Heart right ventricle (tissue), 16 donors: ENCODE data around the gene MRE11. TPM values are rescaled to one million over a fixed set of nuclear protein-coding genes. Genes with fewer than 3 reads are reported as not detected.

Experiments
- ATAC-seq, 8 donors: fragments of 200-7000 bp; cut with Tn5 transposase; one replicate each; pipeline ENCODE4 v1.9.1; 2020; ENCODE audit warnings: mild to moderate bottlenecking in 8 of 8, moderate library complexity in 8 of 8, moderate number of reproducible peaks in 1 of 8
- DNase-seq, 2 donors: peaks; one replicate each; pipeline ENCODE4 v3.0.0-alpha.2; 2020
- H3K27ac ChIP-seq, 10 donors: fragments of 200-600 bp; sonication (generic) in 2 of 10; one replicate each; pipeline versions ENCODE4 v1.5.0 to v1.8.0; 2020 to 2022; ENCODE audit warnings: mild to moderate bottlenecking in 3 of 10
- H3K27me3 ChIP-seq, 7 donors: fragments of 200-600 bp; one replicate each; pipeline ENCODE4 v1.8.0; 2021 to 2022; ENCODE audit warnings: mild to moderate bottlenecking in 2 of 7
- H3K36me3 ChIP-seq, 9 donors: fragments of 200-600 bp; sonication (generic) in 1 of 9; one replicate each; pipeline versions ENCODE4 v1.5.0 to v1.8.0; 2020 to 2022; ENCODE audit warnings: mild to moderate bottlenecking in 2 of 9
- H3K4me1 ChIP-seq, 9 donors: fragments of 200-600 bp; sonication (generic) in 1 of 9; one replicate each; pipeline versions ENCODE4 v1.5.0 to v1.8.0; 2020 to 2022; ENCODE audit warnings: mild to moderate bottlenecking in 4 of 9
- H3K4me3 ChIP-seq, 10 donors: fragments of 200-600 bp; sonication (generic) in 2 of 10; one replicate each; pipeline versions ENCODE4 v1.5.0 to v1.8.0; 2020 to 2022; ENCODE audit warnings: mild to moderate bottlenecking in 7 of 10, moderate library complexity in 2 of 10
- H3K9me3 ChIP-seq, 11 donors: fragments of 200-600 bp in 10 of 11; sonication (generic) in 2 of 11; one replicate each; pipeline versions ENCODE4 v1.5.0 to v1.8.0; 2013 to 2022; ENCODE audit warnings: mild to moderate bottlenecking in 2 of 11, control low read depth in 1 of 11, moderate library complexity in 1 of 11
- CTCF ChIP-seq, 9 donors: fragments of 200-600 bp; sonication (generic) in 2 of 9; IDR thresholded peaks; one replicate each; pipeline versions ENCODE4 v1.5.0 to v1.8.0; 2021 to 2022; ENCODE audit warnings: antibody characterized with exemption in 9 of 9, mild to moderate bottlenecking in 5 of 9, moderate library complexity in 1 of 9
- WGBS, 2 donors: extraction: QIAGEN DNeasy Blood & Tissue Kit; methylation state at CpG; one replicate each; pipeline ENCODE4 v1.1.7; 2013; ENCODE audit warnings: inconsistent platforms in 1 of 2; 5-methylcytosine and 5-hydroxymethylcytosine counted together
- intact Hi-C, 10 donors: fragments of 100-400 bp; cut with DNase I; formaldehyde crosslinking; loops; one replicate each; pipeline versions ENCODE4 v1.11.1 to v1.14.2; 2022
- polyA plus RNA-seq, 2 donors: library from polyadenylated mRNA; stranded (reverse); fragments of 200-250 nt; gene quantifications; one replicate each; pipeline ENCODE4 v1.2.3, GENCODE V29; 2013
- total RNA-seq, 10 donors: library from RNA; stranded (reverse); fragmentation: NEBNext Ultra II Directional in 3 of 10; extraction: Animal tissue kit (Norgen Biotek cat#: 25700) in 3 of 10; gene quantifications; one replicate each; pipeline versions ENCODE4 v1.2.1 to v1.2.4, GENCODE V29; 2021 to 2023
- donor health status: Arrhythmogenic right ventricular cardiomyopathy.
- donor health status: ischemic (EF 13 %, LVEDD 7.1; RV severe dilation, severe dysfunction).
- donor health status: healthy with polysubstance abuse.
- donor health status: DM: no; HTN: yes; CAD: no.
- donor health status: DM: no; HTN: no; CAD: no.
- donor health status: ischemic (EF 25% LVEDD 6.9; RV normal size, moderate dysfunction).
- donor health status: ischemic (EF 25% LVEDD 5.7; RV mildly dilated, moderate dysfunction).
- donor health status: healthy.
- donor health status: DM: yes; HTN: yes; CAD: no.
- donor health status: Ischemic cardiomyopathy.
- donor health status: ischemic (EF 35%, LVEDD 5.7; RV mildly dilated, moderate dysfunction).
- donor health status: nonischemic (EF 11% LVEDD 7.7; RV severe dilation, severe dysfunction).
- donor health status: DM: yes; HTN: yes; CAD: no.
- donor health status: PGD.
- donor health status: ischemic (EF 29% LVEDD 5.4; RV normal size, mild dysfunction).
- donor health status: nonischemic (EF 23%, LVEDD 6.1; RV moderate dilation, normal function).

The MRE11 gene
- total and polyA plus RNA-seq, 12 donors, result 3.3 to 11.2 (median 7.9) TPM

GRCh38 chr11:94486068-94486467, 7.6 kb downstream of the MRE11 start:
- Histone ChIP-seq H3K36me3 (peaks cover 0 to 97% (median 26%) of the 10 kb centered on the region in 9 donors), H3K27me3 (no peaks in the 10 kb centered on the region), H3K4me3 (no peak overlapping the region), H3K27ac (no peak overlapping the region), H3K4me1 (no peaks in the 10 kb centered on the region), H3K9me3 (no peaks in the 10 kb centered on the region)
- intact Hi-C loops, result no loop called here
- no peak for TF ChIP-seq CTCF (IDR thresholded peaks at IDR 0.05)
- DNase-seq, result no peak
- ATAC-seq, result no peak
- 88 to 93% methylated on average over 1 of the region's 1 CpG for WGBS, 2 donors

- no peak for TF ChIP-seq CTCF (IDR thresholded peaks at IDR 0.05)
- H3K36me3 ChIP-seq, result peaks cover 0 to 100% (median 27%) of the 10 kb centered on the region in 9 donors
- intact Hi-C loops, result no loop called here
Observed at GRCh38 chr11:94481342-94481741, 12.3 kb downstream of the MRE11 start.

GRCh38 chr11:94477624-94478023, 16.0 kb downstream of the MRE11 start:
- no peak overlapping the region for H3K27ac ChIP-seq
- intact Hi-C loops, result no loop called here
- peaks cover 0 to 15% (median 0%) of the 10 kb centered on the region in 9 donors for H3K4me1 ChIP-seq
- H3K9me3 ChIP-seq, result no peaks in the 10 kb centered on the region
- H3K36me3 ChIP-seq, result peaks cover 0 to 97% (median 10%) of the 10 kb centered on the region in 9 donors
- H3K4me3 ChIP-seq, result no peak overlapping the region
- ATAC-seq, result no peak
- no peak for TF ChIP-seq CTCF (IDR thresholded peaks at IDR 0.05)
- WGBS, 2 donors, result 84 to 85% methylated on average over 2 of the region's 2 CpGs
- no peak for DNase-seq
- no peaks in the 10 kb centered on the region for H3K27me3 ChIP-seq

More at GRCh38 chr11:94481342-94481741, 12.3 kb downstream of the MRE11 start:
- H3K4me3 ChIP-seq, result no peak overlapping the region
- no peaks in the 10 kb centered on the region for H3K9me3 ChIP-seq
- H3K4me1 ChIP-seq, result no peaks in the 10 kb centered on the region
- ATAC-seq, result no peak
- H3K27me3 ChIP-seq, result no peaks in the 10 kb centered on the region
- DNase-seq, result no peak
- no peak overlapping the region for H3K27ac ChIP-seq

GRCh38 chr11:94472916-94473799, 20.5 kb downstream of the MRE11 start:
- ATAC-seq (no peak), DNase-seq (no peak)
- Histone ChIP-seq H3K36me3 (peaks cover 0 to 94% (median 14%) of the 10 kb centered on the region in 9 donors), H3K27ac (peak overlapping the region in 1 of 10 donors; percentile 5), H3K4me3 (no peak overlapping the region), H3K4me1 (peaks cover 0 to 15% (median 0%) of the 10 kb centered on the region in 9 donors), H3K27me3 (no peaks in the 10 kb centered on the region), H3K9me3 (no peaks in the 10 kb centered on the region)
- 96 to 98% methylated on average over 3 of the region's 3 CpGs for WGBS, 2 donors
- TF ChIP-seq CTCF (IDR thresholded peaks at IDR 0.05), result no peak
- intact Hi-C loops, result no loop called here
